GM12875 (cell line): ENCODE results near the gene C5orf58.
"Not testable (repeated sequence)": the region's sequence is repeated elsewhere in the genome, so short reads cannot be mapped to it uniquely, and the experiment has no call there.

Source experiments
- H3K4me3 ChIP-seq: one replicate; pipeline ENCODE4 v1.5.1; 2011; ENCODE audit warnings: low read depth, low read length, control low read depth
- TF ChIP-seq, protein P1 (sequence below): IDR thresholded peaks from 2 replicates; pipeline ENCODE4 v1.5.1; 2011; ENCODE audit warnings: low read depth, mild to moderate bottlenecking, control low read depth, inconsistent platforms, low read length, moderate library complexity, borderline replicate concordance; ENCODE audit not compliant: insufficient read depth

C5orf58 gene

DNA sequence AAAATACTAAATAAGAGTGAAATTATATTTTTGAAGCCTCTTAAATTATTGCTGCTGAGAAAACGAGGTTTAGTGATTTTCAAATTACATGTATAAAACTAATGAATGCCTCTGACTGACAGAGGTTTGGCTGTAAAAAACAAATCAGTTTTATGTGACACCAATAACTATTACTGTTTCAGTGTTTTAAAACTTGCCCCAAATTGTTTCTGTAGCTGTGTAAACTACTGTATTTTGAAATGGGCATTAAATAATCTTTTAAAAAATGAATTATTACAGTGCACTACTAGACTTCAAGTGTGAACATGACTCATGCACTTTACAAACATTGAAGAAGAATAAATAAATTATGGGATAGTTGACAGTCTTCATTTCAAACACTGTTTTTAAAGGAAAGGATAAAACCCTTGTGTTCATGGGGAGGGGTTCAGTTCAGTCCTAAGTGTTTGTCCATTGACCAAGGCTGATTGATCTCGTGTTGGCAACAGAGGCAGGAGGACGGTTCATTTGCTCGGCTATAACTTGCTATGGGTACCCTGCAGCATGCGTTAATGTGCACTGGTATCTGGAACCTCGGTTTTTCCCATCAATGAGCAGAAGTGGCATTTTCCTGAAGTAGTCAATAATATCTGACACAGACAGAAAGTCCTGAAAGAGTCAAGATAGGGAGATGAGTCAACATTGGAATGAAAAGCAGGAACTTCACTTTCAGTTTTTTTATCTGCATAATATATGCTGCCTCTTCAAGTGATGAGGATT is 15.6 kb downstream of the C5orf58 start:
- no peak overlapping the region for H3K4me3 ChIP-seq
- TF ChIP-seq, protein P1, sequence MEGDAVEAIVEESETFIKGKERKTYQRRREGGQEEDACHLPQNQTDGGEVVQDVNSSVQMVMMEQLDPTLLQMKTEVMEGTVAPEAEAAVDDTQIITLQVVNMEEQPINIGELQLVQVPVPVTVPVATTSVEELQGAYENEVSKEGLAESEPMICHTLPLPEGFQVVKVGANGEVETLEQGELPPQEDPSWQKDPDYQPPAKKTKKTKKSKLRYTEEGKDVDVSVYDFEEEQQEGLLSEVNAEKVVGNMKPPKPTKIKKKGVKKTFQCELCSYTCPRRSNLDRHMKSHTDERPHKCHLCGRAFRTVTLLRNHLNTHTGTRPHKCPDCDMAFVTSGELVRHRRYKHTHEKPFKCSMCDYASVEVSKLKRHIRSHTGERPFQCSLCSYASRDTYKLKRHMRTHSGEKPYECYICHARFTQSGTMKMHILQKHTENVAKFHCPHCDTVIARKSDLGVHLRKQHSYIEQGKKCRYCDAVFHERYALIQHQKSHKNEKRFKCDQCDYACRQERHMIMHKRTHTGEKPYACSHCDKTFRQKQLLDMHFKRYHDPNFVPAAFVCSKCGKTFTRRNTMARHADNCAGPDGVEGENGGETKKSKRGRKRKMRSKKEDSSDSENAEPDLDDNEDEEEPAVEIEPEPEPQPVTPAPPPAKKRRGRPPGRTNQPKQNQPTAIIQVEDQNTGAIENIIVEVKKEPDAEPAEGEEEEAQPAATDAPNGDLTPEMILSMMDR: no peak

DNA sequence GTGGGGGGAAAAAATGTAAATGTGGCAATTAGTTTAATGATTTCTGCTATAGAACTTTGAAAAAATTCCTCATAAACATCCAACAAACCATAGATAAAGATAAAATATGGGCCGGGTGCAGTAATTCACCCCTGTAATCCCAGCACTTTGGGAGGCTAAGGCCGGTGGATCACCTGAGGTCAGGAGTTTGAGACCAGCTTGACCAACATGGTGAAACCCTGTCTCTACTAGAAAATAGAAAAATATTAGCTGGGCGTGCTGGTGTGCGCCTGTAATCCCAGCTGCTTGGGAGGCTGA is 16.1 kb downstream of the C5orf58 start:
- not testable (repeated sequence) for H3K4me3 ChIP-seq

DNA sequence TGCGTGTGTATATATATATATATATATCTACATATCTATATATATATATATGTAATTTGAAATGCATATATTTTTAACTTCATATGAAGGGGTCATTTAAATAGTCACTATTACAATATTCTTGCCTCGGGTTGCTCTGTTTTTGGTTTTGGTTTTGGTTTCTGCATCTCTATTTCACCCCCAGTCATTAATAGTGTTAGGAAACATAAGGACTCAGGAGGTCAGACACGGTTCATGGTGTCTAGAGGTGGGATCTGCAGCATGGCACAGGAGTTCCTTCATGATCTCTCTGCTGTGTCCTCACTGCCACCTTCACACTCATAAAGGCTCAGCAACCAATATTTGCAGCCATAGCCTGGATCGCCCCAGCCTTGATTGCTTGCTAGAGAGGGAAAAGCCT is 16.6 kb downstream of the C5orf58 start:
- TF ChIP-seq, protein P1: no peak
- no peak overlapping the region for H3K4me3 ChIP-seq

DNA sequence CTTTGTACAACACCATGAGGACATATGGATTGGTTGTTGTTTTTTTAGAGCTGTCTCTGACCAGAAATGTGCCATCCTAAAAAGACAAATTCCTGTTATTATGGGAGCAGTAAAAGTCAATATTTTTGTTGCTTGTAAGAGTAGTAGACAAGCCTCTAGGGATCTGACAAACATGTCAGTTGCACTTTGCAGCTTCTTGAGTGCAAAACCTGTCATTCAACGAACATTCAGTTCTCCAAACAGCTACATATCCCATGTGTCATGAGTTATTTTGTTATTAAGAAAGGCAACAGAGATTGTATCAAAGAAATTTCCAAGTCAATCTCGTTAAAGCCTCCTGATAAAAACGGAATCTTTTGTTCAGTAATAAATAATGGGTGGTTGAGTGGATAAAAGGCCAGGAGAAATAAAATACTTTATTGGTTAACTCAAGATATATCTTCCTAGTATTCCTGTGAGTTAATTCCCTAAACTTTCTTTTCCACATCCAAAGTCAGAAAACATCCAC is 18.1 kb downstream of the C5orf58 start:
- no peak overlapping the region for H3K4me3 ChIP-seq
- TF ChIP-seq, protein P1: no peak

DNA sequence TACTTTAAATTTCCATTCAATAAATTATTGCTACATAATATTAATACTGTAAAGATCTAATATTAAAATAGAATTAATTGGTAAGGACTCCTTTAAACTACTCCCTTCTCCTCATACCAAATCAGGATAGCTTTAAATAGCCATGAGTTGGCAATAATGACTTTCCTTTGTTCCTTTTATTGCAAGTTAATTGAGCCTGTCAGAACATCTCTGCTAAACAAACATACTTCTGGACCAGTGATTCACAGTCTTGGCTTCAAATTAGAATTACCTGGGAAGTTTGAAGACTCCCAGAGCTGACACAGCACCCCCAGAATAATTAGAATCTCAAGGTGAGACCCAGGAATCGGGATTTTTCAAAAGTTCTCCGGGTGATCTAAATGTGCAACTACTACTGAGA is 18.7 kb downstream of the C5orf58 start:
- H3K4me3 ChIP-seq: no peak overlapping the region
- TF ChIP-seq, protein P1: no peak

DNA sequence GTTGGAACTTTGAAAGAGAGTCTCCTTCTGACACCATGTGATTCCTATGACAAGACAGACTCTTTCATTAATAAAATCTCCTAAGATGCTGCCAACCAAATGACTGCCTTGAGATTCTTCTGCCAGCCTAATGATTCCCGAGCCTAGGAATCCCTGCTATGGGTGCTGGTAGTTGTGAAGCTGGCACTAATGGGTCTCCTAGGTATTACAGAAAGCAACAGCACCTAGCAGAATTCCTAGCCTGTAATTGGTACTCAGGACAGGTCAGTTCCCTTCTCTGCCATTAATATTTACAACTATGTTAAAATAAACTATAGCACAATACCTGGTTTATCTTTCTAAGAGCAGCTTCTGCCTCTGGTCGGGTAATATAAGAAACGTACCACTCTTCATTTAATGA is 19.3 kb downstream of the C5orf58 start:
- H3K4me3 ChIP-seq: no peak overlapping the region
- TF ChIP-seq, protein P1: no peak

DNA sequence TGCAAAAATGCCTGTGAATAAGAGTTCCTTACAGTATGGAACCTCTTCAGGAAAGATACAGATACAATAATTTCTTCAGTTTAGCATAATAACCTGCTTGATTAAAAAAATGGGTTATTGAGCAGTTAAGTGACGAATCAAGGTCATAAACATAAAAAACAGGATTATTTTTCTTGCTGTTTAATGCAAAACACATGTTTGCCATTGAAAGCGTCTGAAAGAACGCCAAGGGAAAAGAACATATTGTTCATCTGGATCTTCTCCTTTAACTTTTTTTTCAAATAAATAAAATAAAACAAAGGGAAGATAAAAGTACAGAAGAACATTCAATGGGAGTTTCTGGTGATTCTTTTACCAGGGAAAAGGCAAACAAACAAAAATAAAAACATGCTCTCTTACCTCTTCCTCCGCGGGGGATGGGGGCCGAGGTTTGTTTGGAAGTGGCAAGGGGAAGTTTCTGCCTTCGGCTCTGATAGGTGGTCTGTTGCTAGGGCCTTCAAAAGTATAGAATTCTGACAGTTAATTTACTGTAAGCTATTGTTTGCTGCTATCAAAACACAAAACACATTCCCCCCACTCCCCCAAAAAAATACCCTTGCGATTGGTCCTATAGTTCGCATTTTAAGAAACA is 20.1 kb downstream of the C5orf58 start:
- no peak overlapping the region for H3K4me3 ChIP-seq
- TF ChIP-seq, protein P1: no peak
